Measurements from ENCODE around the gene INPP5D.

Gene INPP5D

DNA sequence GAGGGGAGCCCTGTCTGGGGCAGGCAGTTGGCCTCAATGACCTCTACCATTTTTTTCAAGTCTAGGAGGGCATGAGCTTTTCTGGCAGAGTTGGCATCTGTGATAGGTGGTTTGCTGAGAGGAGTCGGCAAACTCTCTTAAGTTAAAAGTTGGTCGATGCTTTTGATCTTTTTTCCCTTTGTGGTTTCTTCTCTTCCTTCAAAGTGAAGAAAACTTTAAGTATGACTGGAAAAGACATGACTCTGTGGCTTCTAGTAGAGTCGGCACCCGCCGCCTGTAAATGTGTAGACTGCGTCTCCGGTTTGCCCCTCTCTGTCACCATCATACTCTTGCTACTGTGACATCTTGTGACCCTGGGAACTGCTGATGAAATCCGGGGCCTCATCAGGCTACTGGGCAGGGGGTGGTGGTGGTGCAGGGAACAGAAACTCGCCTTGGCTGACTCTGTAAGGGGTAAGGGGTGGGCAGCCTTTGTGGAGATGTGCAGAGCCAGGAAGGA is 21.1 kb downstream of the INPP5D start:
- no peak for TF ChIP-seq EZH2phosphoT487 (IDR thresholded peaks at IDR 0.05; ENCODE audit: low read depth)
- TF ChIP-seq, protein P1, sequence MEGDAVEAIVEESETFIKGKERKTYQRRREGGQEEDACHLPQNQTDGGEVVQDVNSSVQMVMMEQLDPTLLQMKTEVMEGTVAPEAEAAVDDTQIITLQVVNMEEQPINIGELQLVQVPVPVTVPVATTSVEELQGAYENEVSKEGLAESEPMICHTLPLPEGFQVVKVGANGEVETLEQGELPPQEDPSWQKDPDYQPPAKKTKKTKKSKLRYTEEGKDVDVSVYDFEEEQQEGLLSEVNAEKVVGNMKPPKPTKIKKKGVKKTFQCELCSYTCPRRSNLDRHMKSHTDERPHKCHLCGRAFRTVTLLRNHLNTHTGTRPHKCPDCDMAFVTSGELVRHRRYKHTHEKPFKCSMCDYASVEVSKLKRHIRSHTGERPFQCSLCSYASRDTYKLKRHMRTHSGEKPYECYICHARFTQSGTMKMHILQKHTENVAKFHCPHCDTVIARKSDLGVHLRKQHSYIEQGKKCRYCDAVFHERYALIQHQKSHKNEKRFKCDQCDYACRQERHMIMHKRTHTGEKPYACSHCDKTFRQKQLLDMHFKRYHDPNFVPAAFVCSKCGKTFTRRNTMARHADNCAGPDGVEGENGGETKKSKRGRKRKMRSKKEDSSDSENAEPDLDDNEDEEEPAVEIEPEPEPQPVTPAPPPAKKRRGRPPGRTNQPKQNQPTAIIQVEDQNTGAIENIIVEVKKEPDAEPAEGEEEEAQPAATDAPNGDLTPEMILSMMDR (IDR thresholded peaks at IDR 0.05; ENCODE audit: low read depth, low read length) = no peak
- peak overlapping the region; percentile 72 for H3K4me2 ChIP-seq (ENCODE audit: low read length)
- H3K9me3 ChIP-seq (ENCODE audit: insufficient read depth, low read length) = no peaks in the 10 kb centered on the region
- no peak overlapping the region for H2AFZ ChIP-seq (ENCODE audit: low read depth, low read length)
- H3K36me3 ChIP-seq (replicated peaks; ENCODE audit: low read depth, low read length) = peaks cover 49% of the 10 kb centered on the region
- no peaks in the 10 kb centered on the region for H4K20me1 ChIP-seq (ENCODE audit: insufficient read depth, low read length)
- no peaks in the 10 kb centered on the region for H3K27me3 ChIP-seq (ENCODE audit: low read depth, low read length)
- H3K9ac ChIP-seq (ENCODE audit: low read length) = peak overlapping the region; percentile 88
- H3K27ac ChIP-seq (ENCODE audit: low read length) = peak overlapping the region; percentile 100
- H3K4me1 ChIP-seq (ENCODE audit: low read length) = peaks cover 89% of the 10 kb centered on the region
- H3K4me3 ChIP-seq (ENCODE audit: low read length) = peak overlapping the region; percentile 43; the same call in 1 of the 2 replicates
- H3K79me2 ChIP-seq (ENCODE audit: low read length) = peaks cover 82% of the 10 kb centered on the region

DNA sequence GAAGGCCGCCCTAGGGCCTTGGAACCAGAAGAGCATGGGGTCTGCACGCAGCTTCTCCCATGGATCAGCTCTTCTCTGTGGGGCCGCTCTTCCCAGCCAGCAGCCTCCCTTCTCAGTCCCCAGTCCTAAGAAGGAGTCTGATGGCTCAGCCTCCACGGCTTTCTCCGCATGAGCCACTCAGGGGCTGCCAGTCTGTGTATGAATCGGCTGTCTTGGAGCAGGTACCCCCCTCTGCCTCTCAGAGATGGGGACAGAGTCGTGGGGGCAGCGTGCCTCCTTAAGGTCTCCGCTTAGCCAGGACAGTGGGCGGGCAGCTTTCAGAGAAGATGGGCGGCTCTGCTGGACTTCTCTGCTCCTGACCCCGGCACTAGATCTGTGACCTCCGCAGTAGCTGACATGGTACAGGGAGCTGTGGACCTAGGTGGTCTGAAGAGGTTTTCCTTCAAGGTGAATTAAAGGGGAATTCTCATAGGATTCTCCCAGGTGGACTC is 21.6 kb downstream of the INPP5D start:
- Histone ChIP-seq H3K4me2 (ENCODE audit: low read length) (peak overlapping the region; percentile 72), H2AFZ (ENCODE audit: low read depth, low read length) (no peak overlapping the region), H3K9me3 (ENCODE audit: insufficient read depth, low read length) (no peaks in the 10 kb centered on the region), H3K79me2 (ENCODE audit: low read length) (peaks cover 77% of the 10 kb centered on the region), H3K27ac (ENCODE audit: low read length) (peak overlapping the region; percentile 100), H3K36me3 (replicated peaks; ENCODE audit: low read depth, low read length) (peaks cover 44% of the 10 kb centered on the region), H3K9ac (ENCODE audit: low read length) (peak overlapping the region; percentile 88), H4K20me1 (ENCODE audit: insufficient read depth, low read length) (no peaks in the 10 kb centered on the region), H3K4me3 (ENCODE audit: low read length) (peak overlapping the region; percentile 43), H3K4me1 (ENCODE audit: low read length) (peaks cover 89% of the 10 kb centered on the region), H3K27me3 (ENCODE audit: low read depth, low read length) (no peaks in the 10 kb centered on the region)
- TF ChIP-seq EZH2phosphoT487 (IDR thresholded peaks at IDR 0.05; ENCODE audit: low read depth) = no peak
- TF ChIP-seq, protein P1 (IDR thresholded peaks at IDR 0.05; ENCODE audit: low read depth, low read length) = no peak

DNA sequence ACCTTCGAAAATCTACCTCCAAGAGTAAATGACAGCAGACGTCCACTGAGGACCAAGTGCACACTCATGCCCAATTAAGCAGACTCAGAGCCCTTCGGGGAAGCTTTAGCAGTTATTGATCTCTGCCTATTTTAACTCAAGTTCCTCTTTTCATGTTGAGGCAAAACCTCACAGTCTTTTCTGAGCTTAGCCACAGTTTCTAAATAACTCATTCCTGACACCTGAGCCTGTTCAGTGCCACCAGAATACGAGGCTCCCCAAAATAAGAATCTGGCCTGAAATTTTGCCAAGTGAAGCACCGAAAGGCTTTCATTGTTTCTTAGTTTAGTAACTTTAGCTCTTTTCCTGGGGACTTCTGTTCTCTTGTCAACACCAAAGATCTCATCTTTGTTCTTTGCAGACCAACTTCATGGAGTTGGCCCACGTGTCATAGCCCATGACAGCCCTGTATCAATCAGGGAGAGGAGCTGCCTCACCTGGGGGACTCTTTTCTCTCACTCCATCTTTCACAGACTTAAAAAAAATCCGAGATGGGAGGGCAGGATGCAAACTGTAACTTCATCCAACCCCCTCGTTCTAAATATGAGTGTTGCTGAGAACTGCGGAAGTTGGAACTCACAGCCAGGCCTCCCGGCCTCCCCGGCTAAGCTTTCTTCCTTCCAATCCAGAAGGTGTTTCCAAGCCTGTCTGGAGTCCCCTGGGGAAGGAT is 22.2 kb downstream of the INPP5D start:
- H3K4me3 ChIP-seq (ENCODE audit: low read length) = peak overlapping the region; percentile 43
- peaks cover 41% of the 10 kb centered on the region for H3K36me3 ChIP-seq (replicated peaks; ENCODE audit: low read depth, low read length)
- H3K27me3 ChIP-seq (ENCODE audit: low read depth, low read length) = no peaks in the 10 kb centered on the region
- TF ChIP-seq, protein P1 (IDR thresholded peaks at IDR 0.05; ENCODE audit: low read depth, low read length) = no peak
- TF ChIP-seq EZH2phosphoT487 (IDR thresholded peaks at IDR 0.05; ENCODE audit: low read depth) = no peak
- H4K20me1 ChIP-seq (ENCODE audit: insufficient read depth, low read length) = no peaks in the 10 kb centered on the region
- H3K4me2 ChIP-seq (ENCODE audit: low read length) = peak overlapping the region; percentile 80
- peak overlapping the region; percentile 95 for H3K9ac ChIP-seq (ENCODE audit: low read length)
- H3K9me3 ChIP-seq (ENCODE audit: insufficient read depth, low read length) = no peaks in the 10 kb centered on the region
- no peak overlapping the region for H2AFZ ChIP-seq (ENCODE audit: low read depth, low read length)
- peak overlapping the region; percentile 100 for H3K27ac ChIP-seq (ENCODE audit: low read length)
- H3K79me2 ChIP-seq (ENCODE audit: low read length) = peaks cover 72% of the 10 kb centered on the region
- peaks cover 88% of the 10 kb centered on the region for H3K4me1 ChIP-seq (ENCODE audit: low read length)

DNA sequence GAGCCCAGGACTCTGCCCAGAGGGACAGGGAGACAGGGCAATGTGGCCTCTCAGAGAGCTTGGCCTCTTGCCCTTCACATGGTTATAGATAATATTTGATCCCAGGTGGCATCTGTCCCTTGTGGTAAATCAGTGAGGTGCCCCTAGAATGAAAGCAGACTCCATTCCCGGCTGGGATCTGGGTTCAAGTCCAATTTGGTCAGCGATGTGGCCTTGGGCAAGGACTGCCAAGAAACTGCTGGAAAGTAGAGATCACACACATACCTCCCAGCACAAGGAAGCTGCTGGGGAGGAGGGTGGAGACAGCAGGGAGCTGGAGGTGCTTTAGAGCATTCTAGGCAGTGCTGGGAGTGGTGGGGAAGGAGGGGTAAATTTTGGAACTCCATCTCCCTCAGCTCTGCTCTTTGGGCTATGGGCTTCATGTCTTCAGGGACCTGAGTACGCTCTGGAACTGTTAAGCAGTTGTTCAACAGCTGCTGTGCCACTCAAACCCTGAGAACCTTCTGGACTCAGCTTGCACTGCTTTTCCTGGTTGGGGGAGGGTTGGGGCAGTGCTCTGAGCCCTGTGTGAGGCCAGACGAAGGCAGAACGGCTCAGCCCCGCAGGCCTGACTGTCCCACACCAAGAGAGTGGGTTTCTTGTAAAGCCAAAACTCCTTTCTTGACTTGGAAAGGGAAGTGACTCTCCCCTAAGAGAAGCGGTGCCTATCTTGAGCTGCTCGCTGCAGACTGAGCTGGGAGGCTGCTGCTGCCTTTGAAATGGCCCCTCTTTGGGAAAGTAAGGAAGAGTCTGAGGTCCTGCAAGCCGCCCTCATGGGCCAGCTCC is 23.0 kb downstream of the INPP5D start:
- H3K4me1 ChIP-seq (ENCODE audit: low read length) = peaks cover 91% of the 10 kb centered on the region
- peak overlapping the region; percentile 37; the same call in 1 of the 2 replicates for H3K4me3 ChIP-seq (ENCODE audit: low read length)
- peak overlapping the region; percentile 100 for H3K27ac ChIP-seq (ENCODE audit: low read length)
- H3K79me2 ChIP-seq (ENCODE audit: low read length) = peaks cover 73% of the 10 kb centered on the region
- no peak overlapping the region for H2AFZ ChIP-seq (ENCODE audit: low read depth, low read length)
- TF ChIP-seq, protein P1 (IDR thresholded peaks at IDR 0.05; ENCODE audit: low read depth, low read length) = no peak
- TF ChIP-seq EZH2phosphoT487 (IDR thresholded peaks at IDR 0.05; ENCODE audit: low read depth) = no peak
- peak overlapping the region; percentile 80 for H3K4me2 ChIP-seq (ENCODE audit: low read length)
- H3K27me3 ChIP-seq (ENCODE audit: low read depth, low read length) = no peaks in the 10 kb centered on the region
- no peaks in the 10 kb centered on the region for H4K20me1 ChIP-seq (ENCODE audit: insufficient read depth, low read length)
- peak overlapping the region; percentile 95 for H3K9ac ChIP-seq (ENCODE audit: low read length)
- H3K36me3 ChIP-seq (replicated peaks; ENCODE audit: low read depth, low read length) = peaks cover 44% of the 10 kb centered on the region
- no peaks in the 10 kb centered on the region for H3K9me3 ChIP-seq (ENCODE audit: insufficient read depth, low read length)

Measured in OCI-LY3 (cell line).